Suprapubic skin (tissue), 3 donors: ENCODE results near the gene MT1X.

Experiments used
- CTCF ChIP-seq, 2 donors: fragments of 200-600 bp in 1 of 2; fragments of 450-650 bp in 1 of 2; sonication (generic) in 1 of 2; IDR thresholded peaks; one replicate each; pipeline ENCODE4 v1.5.1; 2016 to 2019; ENCODE audit warnings: antibody characterized with exemption in 2 of 2, mild to moderate bottlenecking in 1 of 2, moderate library complexity in 1 of 2
- EP300 ChIP-seq: sonication (generic); formaldehyde crosslinking; IDR thresholded peaks from one replicate; pipeline ENCODE4 v1.6.1; 2017; ENCODE audit warnings: antibody characterized with exemption
- POLR2A ChIP-seq, 2 donors: fragments of 450-650 bp; IDR thresholded peaks; one replicate each; pipeline ENCODE4 v1.6.1; 2017; ENCODE audit warnings: antibody characterized with exemption in 2 of 2, mild to moderate bottlenecking in 2 of 2, moderate library complexity in 2 of 2

GRCh38 chr16:56710181-56710737 is 28.0 kb downstream of the MT1X start:
- TF ChIP-seq CTCF (IDR thresholded peaks at IDR 0.05) (no peak), EP300 (no peak), POLR2A (IDR thresholded peaks at IDR 0.05) (no peak)
